Motor neuron (in vitro differentiated cells): ENCODE data around the gene GMPS. TPM values are rescaled to one million over a fixed set of nuclear protein-coding genes. Genes with fewer than 3 reads are reported as not detected.
"Not testable (repeated sequence)": the region's sequence is repeated elsewhere in the genome, so short reads cannot be mapped to it uniquely, and the experiment has no call there.

Source experiments
- ATAC-seq, 8 experiments: fragments of 200-7000 bp; cut with Tn5 transposase; replicated peaks in 6 of 8; 2 replicates each; pipeline ENCODE4 v1.8.0; 2021; ENCODE audit warnings: mild to moderate bottlenecking in 8 of 8, moderate library complexity in 8 of 8
- H3K27ac ChIP-seq, 2 donors: fragments of 250-450 bp; sonication (Bioruptor Pico); 2 replicates each; pipeline ENCODE4 v1.9.0; 2021; ENCODE audit warnings: antibody characterized with exemption in 2 of 2, mild to moderate bottlenecking in 2 of 2, moderate library complexity in 1 of 2
- H3K4me1 ChIP-seq, 2 donors: fragments of 250-450 bp; sonication (Bioruptor Pico); replicated peaks in 1 of 2; 2 replicates each; pipeline ENCODE4 v1.6.1; 2021; ENCODE audit warnings: antibody characterized with exemption in 2 of 2, mild to moderate bottlenecking in 2 of 2, moderate library complexity in 1 of 2
- H3K4me3 ChIP-seq, 5 donors: fragments of 250-450 bp; sonication (Bioruptor Pico); 2 replicates each; pipeline ENCODE4 v1.9.0; 2021; ENCODE audit warnings: antibody characterized with exemption in 5 of 5, mild to moderate bottlenecking in 5 of 5, moderate library complexity in 4 of 5
- WGBS, 10 experiments: fragments of 450-650 bp; shearing (Covaris generic); methylation state at CpG; one replicate each; pipeline ENCODE4 v1.0.0; 2022; 5-methylcytosine and 5-hydroxymethylcytosine counted together
- in situ Hi-C, 9 experiments: fragments of 400-800 bp; cut with MboI; loops; one replicate each; pipeline ENCODE4 v1.15.0; 2021; ENCODE audit warnings: low sequenced_read_pairs in 9 of 9, low pct_unique_long_range_greater_than_20kb in 2 of 9; ENCODE audit not compliant: unreplicated experiment in 9 of 9
- total RNA-seq, 8 experiments: library from RNA; unstranded; fragments of 300-600 nt; gene quantifications; 2 replicates each; pipeline versions ENCODE4 v1.2.3 to v1.2.4, GENCODE V29; 2022

The GMPS gene
- total RNA-seq = 100 to 1,000 TPM in 1 of 8 experiments, 10 to 100 TPM in 7; 33.4 to 105 (median 48.1) TPM

GRCh38 chr3:155870133-155870944 lies at the start of gene GMPS:
Gene GMPS (plus strand): TSS chr3:155870650. CDS start chr3:155870871, 221 bp downstream.
- H3K4me3 ChIP-seq = peak within 1 kb of the TSS; percentile 78 to 91 (median 81)
- peaks cover 7 to 8% of the 10 kb centered on the region in 2 donors for H3K4me1 ChIP-seq
- WGBS, 10 experiments = 0% methylated on average over 1 to 5 of the region's 83 CpGs; no CpG with 5 or more reads in 7 of the 10 experiments
- ATAC-seq = peak; percentile 76 to 93 (median 91)
- peak within 1 kb of the TSS; percentile 84 to 89 for H3K27ac ChIP-seq
- in situ Hi-C loops = loop anchor here in 2 of 9 experiments (25.0 kb wide), 2 partner anchors 483 to 508 kb away; no protein-coding TSS in a partner anchor

GRCh38 chr3:155828490-155829098 lies 41.9 kb upstream of the GMPS start:
- ATAC-seq, in situ Hi-C loops, H3K4me3 ChIP-seq, H3K4me1 ChIP-seq, H3K27ac ChIP-seq: not testable (repeated sequence)
- 92 to 100% (median 94%) methylated on average over 1 to 8 of the region's 13 CpGs; no CpG with 5 or more reads in 1 of the 10 experiments for WGBS, 10 experiments

GRCh38 chr3:155835341-155836071 lies 34.9 kb upstream of the GMPS start:
- in situ Hi-C loops = no loop called here
- ATAC-seq = no peak
- H3K27ac ChIP-seq = no peak overlapping the region
- H3K4me3 ChIP-seq = no peak overlapping the region
- no peaks in the 10 kb centered on the region for H3K4me1 ChIP-seq
- WGBS, 10 experiments = 60 to 97% (median 86%) methylated on average over 2 to 7 of the region's 9 CpGs; no CpG with 5 or more reads in 1 of the 10 experiments

DNA sequence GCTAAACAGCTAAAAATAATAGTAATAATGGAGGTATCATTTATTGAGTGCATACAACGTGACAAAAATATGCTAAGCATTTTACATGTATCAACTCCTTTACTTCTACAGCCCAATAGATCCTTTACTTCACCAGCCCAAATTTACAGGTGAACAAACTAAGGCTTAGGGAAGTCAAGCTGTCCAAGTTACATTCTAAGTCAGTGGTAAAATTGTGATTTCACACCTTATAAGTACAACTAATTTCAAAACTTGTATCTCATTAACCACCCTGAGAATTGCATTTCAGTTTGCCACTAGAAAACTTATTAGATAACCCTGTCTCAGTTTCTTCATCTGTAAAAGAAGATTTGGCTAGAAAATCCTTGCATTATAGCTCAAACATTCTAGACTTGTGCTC lies 26.9 kb upstream of the GMPS start:
- in situ Hi-C loops = no loop called here
- Histone ChIP-seq H3K27ac (no peak overlapping the region), H3K4me1 (peaks cover 0 to 20% of the 10 kb centered on the region in 2 donors), H3K4me3 (no peak overlapping the region)
- no peak for ATAC-seq
- WGBS, 10 experiments = 14 to 100% (median 57%) methylated on average over 1 of the region's 1 CpG; no CpG with 5 or more reads in 2 of the 10 experiments

- in situ Hi-C loops = no loop called here
- Histone ChIP-seq H3K27ac (no peak overlapping the region), H3K4me1 (peaks cover 6 to 33% of the 10 kb centered on the region in 2 donors), H3K4me3 (no peak overlapping the region)
- 56 to 100% (median 88%) methylated on average over 1 to 2 of the region's 3 CpGs; no CpG with 5 or more reads in 3 of the 10 experiments for WGBS, 10 experiments
- peak in 3 of 8 experiments; percentile 19 to 39 (median 32) for ATAC-seq
Observed at GRCh38 chr3:155846119-155846518, 24.3 kb upstream of the GMPS start.

- peaks cover 16 to 44% of the 10 kb centered on the region in 2 donors for H3K4me1 ChIP-seq
- ATAC-seq = no peak
- in situ Hi-C loops = no loop called here
- WGBS, 10 experiments = 100% methylated on average over 1 to 3 of the region's 3 CpGs; no CpG with 5 or more reads in 5 of the 10 experiments
- no peak overlapping the region for H3K27ac ChIP-seq
- H3K4me3 ChIP-seq = no peak overlapping the region
Observed at GRCh38 chr3:155847993-155848392, 22.5 kb upstream of the GMPS start.

DNA sequence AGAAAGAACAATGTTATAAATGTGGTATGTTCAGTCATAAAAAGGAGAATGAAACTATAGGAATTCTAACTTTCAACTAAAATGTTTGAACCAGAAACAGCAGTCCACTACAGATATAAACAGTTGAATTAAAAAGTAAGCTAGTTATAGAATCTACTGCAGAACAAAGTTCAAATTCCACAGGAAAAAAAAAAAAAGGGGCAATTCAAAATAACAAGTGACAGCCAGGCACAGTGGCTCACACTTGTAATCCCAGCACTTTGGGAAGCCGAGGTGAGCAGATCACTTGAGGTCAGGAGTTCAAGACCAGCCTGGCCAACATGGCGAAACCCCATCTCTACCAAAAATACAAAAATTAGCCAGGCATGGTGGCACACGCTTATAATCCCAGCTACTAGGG lies 21.0 kb upstream of the GMPS start:
- H3K4me1 ChIP-seq = peaks cover 16 to 41% of the 10 kb centered on the region in 2 donors
- ATAC-seq, H3K4me3 ChIP-seq, in situ Hi-C loops, H3K27ac ChIP-seq: not testable (repeated sequence)
- 17 to 100% (median 88%) methylated on average over 1 to 2 of the region's 3 CpGs; no CpG with 5 or more reads in 5 of the 10 experiments for WGBS, 10 experiments

DNA sequence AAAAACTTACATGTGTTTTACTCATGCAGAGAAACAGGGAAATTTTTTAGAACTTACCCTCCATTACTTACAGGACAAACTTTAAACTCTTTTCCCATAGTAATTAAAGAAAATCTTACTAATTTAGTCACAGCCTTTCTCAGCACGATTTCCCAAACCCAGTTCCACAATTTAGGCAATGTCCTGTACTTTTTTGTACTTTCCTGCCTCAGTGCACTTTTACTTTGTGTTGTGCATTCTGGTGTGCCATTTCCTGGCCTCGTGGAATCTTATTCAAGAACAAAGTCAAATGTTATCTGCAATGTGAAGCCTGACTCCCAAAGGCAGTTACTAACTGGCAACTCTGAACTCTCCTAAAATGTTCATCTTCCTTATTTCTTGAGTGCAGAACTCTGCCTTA lies 18.1 kb upstream of the GMPS start:
- Histone ChIP-seq H3K4me1 (peaks cover 23 to 33% of the 10 kb centered on the region in 2 donors), H3K4me3 (peak overlapping the region; percentile 54 to 96 (median 73)), H3K27ac (no peak overlapping the region)
- no peak for ATAC-seq
- in situ Hi-C loops = loop anchor here in 2 of 9 experiments (25.0 kb wide), 2 partner anchors 465 to 490 kb away; no protein-coding TSS in a partner anchor
- 4 to 43% (median 21%) methylated on average over 2 of the region's 2 CpGs; no CpG with 5 or more reads in 4 of the 10 experiments for WGBS, 10 experiments

DNA sequence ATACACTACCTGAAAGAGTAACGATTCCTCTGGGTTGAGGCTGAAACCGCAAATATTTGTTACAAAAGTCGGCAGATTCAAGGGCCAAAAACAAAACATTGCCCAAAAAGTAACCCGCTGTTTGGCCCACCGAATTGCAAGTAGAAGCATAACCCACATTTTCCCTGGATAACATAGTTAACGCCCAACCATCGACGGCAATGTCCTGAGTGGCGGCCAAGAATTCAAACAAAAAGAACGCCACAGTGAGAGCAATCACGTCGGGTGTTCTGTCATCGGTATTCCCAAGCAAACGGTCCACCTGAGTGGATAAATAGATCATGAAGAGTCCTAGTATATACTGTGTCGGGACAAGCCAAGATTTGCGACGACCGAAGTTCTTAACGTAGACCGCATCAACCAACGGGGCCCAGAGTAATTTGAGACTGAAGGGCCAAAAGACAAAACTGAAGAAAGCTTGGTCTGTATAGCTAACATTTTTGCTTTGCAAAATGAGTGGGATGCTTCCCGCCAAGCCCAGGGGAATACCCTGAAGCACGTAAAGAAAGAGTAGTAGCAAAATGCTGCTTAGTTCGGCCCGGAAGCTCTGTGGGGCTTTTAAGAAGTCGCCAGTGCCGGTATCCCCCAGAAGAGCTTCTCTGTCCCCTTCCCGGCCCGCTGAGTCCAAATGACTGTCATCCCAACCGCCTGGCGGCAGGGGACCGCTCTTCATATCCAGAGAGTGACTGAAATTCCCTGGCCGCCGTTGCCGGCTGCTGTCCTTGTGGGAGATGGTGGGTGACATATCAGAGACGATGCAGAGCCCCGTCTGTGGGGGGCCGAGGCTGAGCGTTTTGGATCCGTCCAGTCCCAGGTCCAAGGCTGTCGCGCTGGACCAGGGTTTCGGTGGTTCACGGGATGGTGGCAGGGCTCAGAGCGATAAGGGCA lies 17.0 kb upstream of the GMPS start:
- Histone ChIP-seq H3K4me1 (peaks cover 23 to 29% of the 10 kb centered on the region in 2 donors), H3K4me3 (peak overlapping the region; percentile 54 to 96 (median 73)), H3K27ac (peak overlapping the region; percentile 62 to 79)
- ATAC-seq = no peak
- in situ Hi-C loops = loop anchor here in 2 of 9 experiments (25.0 kb wide), 2 partner anchors 466 to 491 kb away; no protein-coding TSS in a partner anchor
- WGBS, 10 experiments = 0 to 5% (median 1%) methylated on average over 8 to 25 of the region's 45 CpGs; no CpG with 5 or more reads in 1 of the 10 experiments

GRCh38 chr3:155854141-155854940 lies 16.1 kb upstream of the GMPS start, which contains the start of gene SLC33A1:
Gene SLC33A1 (minus strand): TSS chr3:155854427. CDS start chr3:155853997, 430 bp downstream.
- Histone ChIP-seq H3K27ac (peak within 1 kb of the TSS; percentile 68 to 86), H3K4me1 (peaks cover 23 to 29% of the 10 kb centered on the region in 2 donors), H3K4me3 (peak within 1 kb of the TSS; percentile 54 to 96 (median 73))
- in situ Hi-C loops = loop anchor here in 2 of 9 experiments (25.0 kb wide), 2 partner anchors 467 to 492 kb away; no protein-coding TSS in a partner anchor
- 0 to 40% (median 20%) methylated on average over 1 to 22 of the region's 50 CpGs; no CpG with 5 or more reads in 4 of the 10 experiments for WGBS, 10 experiments
- peak; percentile 91 to 97 (median 96) for ATAC-seq

DNA sequence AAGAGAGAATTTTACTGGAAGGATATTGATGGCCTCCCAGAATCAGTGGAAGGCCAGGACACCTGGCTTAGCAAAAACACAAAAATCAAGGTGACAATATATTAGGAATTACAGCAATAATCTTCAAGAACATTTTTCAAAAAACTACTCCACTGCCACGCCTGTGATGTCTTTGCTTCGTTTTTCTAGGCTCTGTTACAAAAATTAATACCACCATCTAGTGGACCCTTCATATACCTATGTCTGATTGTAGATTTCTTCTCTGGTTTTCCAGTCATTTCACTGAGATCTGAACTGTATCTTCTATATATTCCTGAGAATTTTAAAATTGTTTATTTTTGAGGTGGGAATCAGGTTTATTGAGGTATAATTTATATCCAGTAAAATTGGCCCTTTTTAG lies 10.6 kb upstream of the GMPS start:
- in situ Hi-C loops = loop anchor here in 2 of 9 experiments (25.0 kb wide), 2 partner anchors 473 to 498 kb away; no protein-coding TSS in a partner anchor
- H3K27ac ChIP-seq = no peak overlapping the region
- peak in 5 of 8 experiments; percentile 4 to 58 (median 37) for ATAC-seq
- H3K4me3 ChIP-seq = no peak overlapping the region
- 0 to 67% (median 40%) methylated on average over 1 to 2 of the region's 2 CpGs; no CpG with 5 or more reads in 2 of the 10 experiments for WGBS, 10 experiments
- peaks cover 3 to 4% of the 10 kb centered on the region in 2 donors for H3K4me1 ChIP-seq
